K562 (cell line): ENCODE results near the gene NTM. TPM values are rescaled to one million over a fixed set of nuclear protein-coding genes. Genes with fewer than 3 reads are reported as not detected.

ENCODE experiments used
- ATAC-seq: fragments of 200-7000 bp; cut with Tn5 transposase; 3 replicates; pipeline ENCODE4 v1.9.1; 2020; ENCODE audit warnings: moderate library complexity
- BruUV-seq: library from RNA; stranded (reverse); fragments of 400-500 nt; replicated peaks from 2 replicates; lab custom pipeline; 2021; lab: Mats Ljungman, UMichigan
- CTCF ChIA-PET: fragments of 300-600 bp; formaldehyde crosslinking; extraction: SDS; loops from one replicate; lab custom pipeline; 2021; ENCODE audit warnings: low intra/inter-chr PET ratio; lab: Yijun Ruan, JAX
- POLR2A ChIA-PET: fragments of 300-600, 350-650 bp; sonication (Branson Sonifier 250); formaldehyde crosslinking; extraction: SDS; loops from one replicate; lab custom pipeline; 2021; ENCODE audit warnings: antibody characterized with exemption, inconsistent platforms; lab: Yijun Ruan, JAX
- DNase-seq, 4 experiments: peaks; one replicate each; pipeline versions ENCODE4 v3.0.0 to v3.0.0-alpha.2; 2011 to 2018; ENCODE audit warnings: low spot score in 3 of 4, mixed read lengths in 3 of 4; ENCODE audit errors: extremely low read depth in 1 of 4
- FAIRE-seq: peaks from 2 replicates; lab custom pipeline; 2011; peaks lifted over from hg19 to GRCh38; lab: Jason Lieb, UNC
- H2AFZ ChIP-seq: 2 replicates; pipeline ENCODE4 v1.6.0; 2011; ENCODE audit warnings: low read depth, low read length, control low read depth, inconsistent platforms
- H3K27ac ChIP-seq: fragments of 200-600 bp; 3 replicates; pipeline ENCODE4 v1.8.0; 2011; ENCODE audit warnings: low read depth, mild to moderate bottlenecking, control low read depth, inconsistent platforms, low read length, moderate library complexity, mixed read lengths; ENCODE audit errors: extremely low read depth
- H3K27me3 ChIP-seq, 2 experiments: fragments of 300-600 bp in 1 of 2; 2 replicates in 1 of 2; 3 replicates in 1 of 2; pipeline versions ENCODE4 v1.6.0 to v1.8.0; 2011; ENCODE audit warnings: inconsistent platforms in 2 of 2, low read length in 2 of 2, mild to moderate bottlenecking in 1 of 2, mixed read lengths in 1 of 2, moderate library complexity in 1 of 2; ENCODE audit not compliant: control insufficient read depth in 2 of 2, insufficient read depth in 2 of 2
- H3K36me3 ChIP-seq: fragments of 300-600 bp; 3 replicates; pipeline ENCODE4 v1.8.0; 2011; ENCODE audit warnings: mild to moderate bottlenecking, low read length, inconsistent platforms; ENCODE audit not compliant: control insufficient read depth, insufficient read depth
- H3K4me1 ChIP-seq, 2 experiments: fragments of 200-600 bp in 1 of 2; replicated peaks in 1 of 2; 2 replicates in 1 of 2; 3 replicates in 1 of 2; pipeline versions ENCODE4 v1.5.1 to v1.8.0; 2011; ENCODE audit warnings: inconsistent platforms in 2 of 2, low read length in 2 of 2, mild to moderate bottlenecking in 1 of 2, mixed read lengths in 1 of 2, moderate library complexity in 1 of 2; ENCODE audit not compliant: control insufficient read depth in 2 of 2, insufficient read depth in 2 of 2
- H3K4me2 ChIP-seq: 2 replicates; pipeline ENCODE4 v1.6.1; 2011; ENCODE audit warnings: low read length, control low read depth, inconsistent platforms, mixed read lengths; ENCODE audit not compliant: insufficient read depth
- H3K4me3 ChIP-seq: fragments of 200-600 bp; sonication (generic), shearing (Covaris generic); 2 replicates; pipeline ENCODE4 v1.5.1; 2016; ENCODE audit warnings: control low read depth, inconsistent platforms
- H3K79me2 ChIP-seq: fragments of 200-600 bp; 3 replicates; pipeline ENCODE4 v1.8.0; 2011; ENCODE audit warnings: low read length, inconsistent platforms; ENCODE audit not compliant: control insufficient read depth, insufficient read depth
- H3K9ac ChIP-seq, 2 experiments: 2 replicates each; pipeline versions ENCODE4 v1.6.0 to v1.6.1; 2011; ENCODE audit warnings: low read depth in 2 of 2, low read length in 2 of 2, control low read depth in 1 of 2, inconsistent platforms in 1 of 2, mild to moderate bottlenecking in 1 of 2, mixed read lengths in 1 of 2; ENCODE audit not compliant: insufficient read depth in 1 of 2
- H3K9me1 ChIP-seq: one replicate; pipeline ENCODE4 v1.6.0; 2011; ENCODE audit warnings: inconsistent platforms, mild to moderate bottlenecking, low read length, moderate library complexity; ENCODE audit not compliant: control insufficient read depth, insufficient read depth
- H3K9me3 ChIP-seq: replicated peaks from 2 replicates; pipeline ENCODE4 v1.5.1; 2011; ENCODE audit warnings: low read depth, low read length, inconsistent platforms; ENCODE audit not compliant: control insufficient read depth, insufficient read depth
- H4K20me1 ChIP-seq: replicated peaks from 2 replicates; pipeline ENCODE4 v1.6.1; 2011; ENCODE audit warnings: low read length, inconsistent platforms, mixed read lengths; ENCODE audit not compliant: control insufficient read depth, insufficient read depth
- ARNT ChIP-seq, 2 experiments: fragments of 450-650 bp; IDR thresholded peaks; 2 replicates each; pipeline ENCODE4 v1.6.1; 2016; ENCODE audit warnings: mild to moderate bottlenecking in 1 of 2
- CCNT2 ChIP-seq: IDR thresholded peaks from 2 replicates; pipeline ENCODE4 v1.6.1; 2011; ENCODE audit warnings: borderline replicate concordance, low read depth, mild to moderate bottlenecking, moderate library complexity, mixed read lengths, low read length; ENCODE audit not compliant: insufficient read length; ENCODE audit errors: extremely low read depth
- ETS2 ChIP-seq: IDR thresholded peaks from 2 replicates; pipeline ENCODE4 v1.6.1; 2016; ENCODE audit warnings: borderline replicate concordance, missing genetic modification characterization, mild to moderate bottlenecking, moderate library complexity, missing compliant biosample characterization; ENCODE audit not compliant: poor library complexity, severe bottlenecking
- KLF13 ChIP-seq: fragments of 450-650 bp; IDR thresholded peaks from 2 replicates; pipeline ENCODE4 v1.6.1; 2016; ENCODE audit warnings: missing genetic modification characterization, low read depth, mild to moderate bottlenecking, missing compliant biosample characterization, moderate library complexity, borderline replicate concordance
- MAFF ChIP-seq: IDR thresholded peaks from 2 replicates; pipeline ENCODE4 v1.6.1; 2012; ENCODE audit warnings: low read length, improper control_type of control experiment
- RAD51 ChIP-seq: fragments of 450-650 bp; IDR thresholded peaks from 2 replicates; pipeline ENCODE4 v1.7.1; 2016; ENCODE audit warnings: low read depth, mild to moderate bottlenecking, borderline replicate concordance
- SAFB2 ChIP-seq: fragments of 200-400 bp; formaldehyde crosslinking; IDR thresholded peaks from 2 replicates; pipeline ENCODE4 v1.6.1; 2018; ENCODE audit warnings: borderline replicate concordance, low read length, low read depth, moderate library complexity; ENCODE audit not compliant: severe bottlenecking
- SRSF7 ChIP-seq: fragments of 200-400 bp; formaldehyde crosslinking; optimal IDR thresholded peaks from 2 replicates; pipeline ENCODE3; 2017; ENCODE audit warnings: mild to moderate bottlenecking, low read depth, low read length
- TAF7 ChIP-seq: fragments of 450-650 bp; IDR thresholded peaks from 2 replicates; pipeline ENCODE4 v1.6.1; 2016; ENCODE audit warnings: missing genetic modification characterization, missing compliant biosample characterization
- ZBTB17 ChIP-seq: fragments of 450-650 bp; formaldehyde crosslinking; IDR thresholded peaks from 2 replicates; pipeline ENCODE4 v1.4.0; 2020; ENCODE audit warnings: mild to moderate bottlenecking
- WGBS: fragments of 100-300 bp; shearing (Covaris generic); methylation state at CpG from one replicate; pipeline ENCODE4 v1.1.6; 2016; ENCODE audit warnings: low coverage, mixed read lengths; ENCODE audit not compliant: insufficient coverage; ENCODE audit errors: missing lambda C conversion rate; 5-methylcytosine and 5-hydroxymethylcytosine counted together
- in situ Hi-C: fragments of 300-500 bp; cut with MboI; formaldehyde crosslinking; loops from 4 replicates; pipeline ENCODE4 v1.15.0; 2018; ENCODE audit warnings: inconsistent platforms, mixed read lengths
- intact Hi-C: fragments of 100-400 bp; cut with micrococcal nuclease; formaldehyde crosslinking; loops from 2 replicates; pipeline ENCODE4 v1.14.2; 2022
- polyA plus RNA-seq, 8 experiments: library from polyadenylated mRNA; depleted of rRNA in 4 of 8; stranded (reverse) in 5 of 8; unstranded in 3 of 8; fragments of >200 nt; fragmentation: Nextera tagmentation in 2 of 8; fragmentation: Illumina TruSeq in 1 of 8; extraction: Ambion mirVana in 2 of 8; extraction: Trizol in 1 of 8; gene quantifications; 2 replicates each; pipeline versions ENCODE4 v1.2.1 to v1.2.3, GENCODE V29; 2011 to 2014; ENCODE audit warnings: inconsistent platforms in 1 of 8, missing spikeins in 1 of 8
- total RNA-seq, 7 experiments: library from RNA; depleted of rRNA in 6 of 7; stranded (reverse); fragments of >200 nt in 6 of 7; fragmentation: Illumina TruSeq in 2 of 7; extraction: Trizol in 2 of 7; gene quantifications; 2 replicates each; pipeline versions ENCODE4 v1.2.1 to v1.2.3, GENCODE V29; 2011 to 2021; ENCODE audit warnings: low replicate concordance in 1 of 7
- TF ChIP-seq, protein P1 (sequence below): sonication (generic); formaldehyde crosslinking; IDR thresholded peaks from 2 replicates; pipeline ENCODE4 v1.8.1; 2023; ENCODE audit warnings: mild to moderate bottlenecking, missing genetic modification reagents
- TF ChIP-seq, protein P2 (sequence below): sonication (generic); formaldehyde crosslinking; IDR thresholded peaks from 2 replicates; pipeline ENCODE4 v1.8.0; 2023; ENCODE audit warnings: missing genetic modification reagents, mild to moderate bottlenecking, borderline replicate concordance
- TF ChIP-seq, protein P3 (sequence below), 2 experiments: IDR thresholded peaks; 2 replicates each; pipeline ENCODE4 v1.6.1; 2011; ENCODE audit warnings: borderline replicate concordance in 1 of 2, control low read depth in 1 of 2, low read depth in 1 of 2, low read length in 1 of 2, mild to moderate bottlenecking in 1 of 2, mixed read lengths in 1 of 2, moderate library complexity in 1 of 2; ENCODE audit not compliant: insufficient read depth in 1 of 2, insufficient read length in 1 of 2, poor library complexity in 1 of 2, severe bottlenecking in 1 of 2; ENCODE audit errors: extremely low read depth in 1 of 2

Gene NTM
- total and polyA plus RNA-seq, 9 of the 15 experiments (the other 6 are each of a cell fraction or from before 2014, with no cell fraction given), result not detected

DNA sequence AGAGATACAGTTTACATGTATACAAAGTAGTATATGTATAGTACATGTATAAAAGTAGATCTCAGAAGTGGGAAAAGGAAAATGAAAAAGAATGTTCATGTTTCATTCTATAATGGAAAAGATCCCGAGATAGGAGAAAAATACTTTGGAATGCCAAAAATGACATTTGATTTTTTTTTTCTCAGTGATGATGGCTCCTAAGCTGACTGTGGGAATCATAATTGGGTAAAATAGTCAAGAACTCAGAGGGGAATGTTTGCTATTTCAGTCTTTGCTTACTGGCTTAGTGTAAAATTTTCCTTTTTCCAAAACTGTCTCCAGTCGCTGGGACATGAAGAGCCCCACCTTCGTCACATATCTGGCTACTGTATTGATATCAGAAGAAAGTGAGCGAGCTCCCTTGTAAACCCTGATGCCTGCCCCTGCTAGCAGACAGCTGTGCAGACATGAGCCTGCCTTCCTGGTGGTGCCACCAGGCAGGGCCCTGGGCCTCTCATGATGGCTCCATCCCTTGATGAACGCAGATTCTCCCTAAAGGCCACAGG is 944.6 kb downstream of the NTM start:
- Histone ChIP-seq H3K4me2 (no peak overlapping the region), H3K9ac (no peak overlapping the region), H3K27me3 (no peaks in the 10 kb centered on the region), H3K9me1 (no peaks in the 10 kb centered on the region), H4K20me1 (no peaks in the 10 kb centered on the region), H3K4me1 (no peaks in the 10 kb centered on the region), H2AFZ (no peak overlapping the region), H3K27ac (no peak overlapping the region), H3K4me3 (no peak overlapping the region), H3K36me3 (no peaks in the 10 kb centered on the region), H3K9me3 (no peaks in the 10 kb centered on the region), H3K79me2 (no peaks in the 10 kb centered on the region)
- CTCF ChIA-PET, result no interaction called here
- FAIRE-seq (no peak), DNase-seq (no peak), ATAC-seq (no peak)
- 0% methylated on average over 4 of the region's 5 CpGs for WGBS
- no TSS peak for BruUV-seq
- POLR2A ChIA-PET, result no interaction called here
- intact Hi-C loops, result no loop called here
- in situ Hi-C loops, result no loop called here
- TF ChIP-seq ARNT (IDR thresholded peaks at IDR 0.05), result no peak
- TF ChIP-seq KLF13 (tag), result no peak
- no peak for TF ChIP-seq SAFB2
- TF ChIP-seq, protein P1, sequence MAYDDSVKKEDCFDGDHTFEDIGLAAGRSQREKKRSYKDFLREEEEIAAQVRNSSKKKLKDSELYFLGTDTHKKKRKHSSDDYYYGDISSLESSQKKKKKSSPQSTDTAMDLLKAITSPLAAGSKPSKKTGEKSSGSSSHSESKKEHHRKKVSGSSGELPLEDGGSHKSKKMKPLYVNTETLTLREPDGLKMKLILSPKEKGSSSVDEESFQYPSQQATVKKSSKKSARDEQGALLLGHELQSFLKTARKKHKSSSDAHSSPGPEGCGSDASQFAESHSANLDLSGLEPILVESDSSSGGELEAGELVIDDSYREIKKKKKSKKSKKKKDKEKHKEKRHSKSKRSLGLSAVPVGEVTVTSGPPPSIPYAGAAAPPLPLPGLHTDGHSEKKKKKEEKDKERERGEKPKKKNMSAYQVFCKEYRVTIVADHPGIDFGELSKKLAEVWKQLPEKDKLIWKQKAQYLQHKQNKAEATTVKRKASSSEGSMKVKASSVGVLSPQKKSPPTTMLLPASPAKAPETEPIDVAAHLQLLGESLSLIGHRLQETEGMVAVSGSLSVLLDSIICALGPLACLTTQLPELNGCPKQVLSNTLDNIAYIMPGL (CRISPR knock-in tag), result no peak
- no peak for TF ChIP-seq ETS2
- TF ChIP-seq TAF7, result no peak
- no peak for TF ChIP-seq CCNT2
- no peak for TF ChIP-seq ZBTB17
- TF ChIP-seq RAD51, result no peak
- no peak for TF ChIP-seq MAFF
- TF ChIP-seq, protein P2, sequence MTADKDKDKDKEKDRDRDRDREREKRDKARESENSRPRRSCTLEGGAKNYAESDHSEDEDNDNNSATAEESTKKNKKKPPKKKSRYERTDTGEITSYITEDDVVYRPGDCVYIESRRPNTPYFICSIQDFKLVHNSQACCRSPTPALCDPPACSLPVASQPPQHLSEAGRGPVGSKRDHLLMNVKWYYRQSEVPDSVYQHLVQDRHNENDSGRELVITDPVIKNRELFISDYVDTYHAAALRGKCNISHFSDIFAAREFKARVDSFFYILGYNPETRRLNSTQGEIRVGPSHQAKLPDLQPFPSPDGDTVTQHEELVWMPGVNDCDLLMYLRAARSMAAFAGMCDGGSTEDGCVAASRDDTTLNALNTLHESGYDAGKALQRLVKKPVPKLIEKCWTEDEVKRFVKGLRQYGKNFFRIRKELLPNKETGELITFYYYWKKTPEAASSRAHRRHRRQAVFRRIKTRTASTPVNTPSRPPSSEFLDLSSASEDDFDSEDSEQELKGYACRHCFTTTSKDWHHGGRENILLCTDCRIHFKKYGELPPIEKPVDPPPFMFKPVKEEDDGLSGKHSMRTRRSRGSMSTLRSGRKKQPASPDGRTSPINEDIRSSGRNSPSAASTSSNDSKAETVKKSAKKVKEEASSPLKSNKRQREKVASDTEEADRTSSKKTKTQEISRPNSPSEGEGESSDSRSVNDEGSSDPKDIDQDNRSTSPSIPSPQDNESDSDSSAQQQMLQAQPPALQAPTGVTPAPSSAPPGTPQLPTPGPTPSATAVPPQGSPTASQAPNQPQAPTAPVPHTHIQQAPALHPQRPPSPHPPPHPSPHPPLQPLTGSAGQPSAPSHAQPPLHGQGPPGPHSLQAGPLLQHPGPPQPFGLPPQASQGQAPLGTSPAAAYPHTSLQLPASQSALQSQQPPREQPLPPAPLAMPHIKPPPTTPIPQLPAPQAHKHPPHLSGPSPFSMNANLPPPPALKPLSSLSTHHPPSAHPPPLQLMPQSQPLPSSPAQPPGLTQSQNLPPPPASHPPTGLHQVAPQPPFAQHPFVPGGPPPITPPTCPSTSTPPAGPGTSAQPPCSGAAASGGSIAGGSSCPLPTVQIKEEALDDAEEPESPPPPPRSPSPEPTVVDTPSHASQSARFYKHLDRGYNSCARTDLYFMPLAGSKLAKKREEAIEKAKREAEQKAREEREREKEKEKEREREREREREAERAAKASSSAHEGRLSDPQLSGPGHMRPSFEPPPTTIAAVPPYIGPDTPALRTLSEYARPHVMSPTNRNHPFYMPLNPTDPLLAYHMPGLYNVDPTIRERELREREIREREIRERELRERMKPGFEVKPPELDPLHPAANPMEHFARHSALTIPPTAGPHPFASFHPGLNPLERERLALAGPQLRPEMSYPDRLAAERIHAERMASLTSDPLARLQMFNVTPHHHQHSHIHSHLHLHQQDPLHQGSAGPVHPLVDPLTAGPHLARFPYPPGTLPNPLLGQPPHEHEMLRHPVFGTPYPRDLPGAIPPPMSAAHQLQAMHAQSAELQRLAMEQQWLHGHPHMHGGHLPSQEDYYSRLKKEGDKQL (CRISPR knock-in tag), result no peak
- no peak for TF ChIP-seq SRSF7
- TF ChIP-seq, protein P3, sequence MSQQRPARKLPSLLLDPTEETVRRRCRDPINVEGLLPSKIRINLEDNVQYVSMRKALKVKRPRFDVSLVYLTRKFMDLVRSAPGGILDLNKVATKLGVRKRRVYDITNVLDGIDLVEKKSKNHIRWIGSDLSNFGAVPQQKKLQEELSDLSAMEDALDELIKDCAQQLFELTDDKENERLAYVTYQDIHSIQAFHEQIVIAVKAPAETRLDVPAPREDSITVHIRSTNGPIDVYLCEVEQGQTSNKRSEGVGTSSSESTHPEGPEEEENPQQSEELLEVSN (IDR thresholded peaks at IDR 0.05; ENCODE audit: borderline replicate concordance in 1 of 2, extremely low read depth in 1 of 2, insufficient read depth in 1 of 2, insufficient read length in 1 of 2, low read depth in 1 of 2, low read length in 1 of 2, poor library complexity in 1 of 2, severe bottlenecking in 1 of 2), result no peak
